Mucosa of gallbladder (tissue), 1 donor: ENCODE results near the gene KCNA1. TPM values are rescaled to one million over a fixed set of nuclear protein-coding genes. Genes with fewer than 3 reads are reported as not detected.

Experiments used
- DNase-seq: peaks from one replicate; pipeline ENCODE4 v3.0.0-alpha.2; 2020; ENCODE audit warnings: low spot score
- total RNA-seq: library from RNA; stranded (reverse); gene quantifications from one replicate; pipeline ENCODE4 v1.2.1, GENCODE V29; 2021
- donor health status: DM: no; HTN: no; CAD: no.

The KCNA1 gene
- total RNA-seq, 1 donor from 2014 or later: 0.03 TPM

DNA sequence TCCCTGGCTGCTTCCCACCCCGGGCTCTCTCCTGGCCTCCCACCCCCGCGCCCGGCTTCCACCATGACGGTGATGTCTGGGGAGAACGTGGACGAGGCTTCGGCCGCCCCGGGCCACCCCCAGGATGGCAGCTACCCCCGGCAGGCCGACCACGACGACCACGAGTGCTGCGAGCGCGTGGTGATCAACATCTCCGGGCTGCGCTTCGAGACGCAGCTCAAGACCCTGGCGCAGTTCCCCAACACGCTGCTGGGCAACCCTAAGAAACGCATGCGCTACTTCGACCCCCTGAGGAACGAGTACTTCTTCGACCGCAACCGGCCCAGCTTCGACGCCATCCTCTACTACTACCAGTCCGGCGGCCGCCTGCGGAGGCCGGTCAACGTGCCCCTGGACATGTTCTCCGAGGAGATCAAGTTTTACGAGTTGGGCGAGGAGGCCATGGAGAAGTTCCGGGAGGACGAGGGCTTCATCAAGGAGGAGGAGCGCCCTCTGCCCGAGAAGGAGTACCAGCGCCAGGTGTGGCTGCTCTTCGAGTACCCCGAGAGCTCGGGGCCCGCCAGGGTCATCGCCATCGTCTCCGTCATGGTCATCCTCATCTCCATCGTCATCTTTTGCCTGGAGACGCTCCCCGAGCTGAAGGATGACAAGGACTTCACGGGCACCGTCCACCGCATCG, 1.8 kb downstream of the KCNA1 start:
- DNase-seq: no peak

DNA sequence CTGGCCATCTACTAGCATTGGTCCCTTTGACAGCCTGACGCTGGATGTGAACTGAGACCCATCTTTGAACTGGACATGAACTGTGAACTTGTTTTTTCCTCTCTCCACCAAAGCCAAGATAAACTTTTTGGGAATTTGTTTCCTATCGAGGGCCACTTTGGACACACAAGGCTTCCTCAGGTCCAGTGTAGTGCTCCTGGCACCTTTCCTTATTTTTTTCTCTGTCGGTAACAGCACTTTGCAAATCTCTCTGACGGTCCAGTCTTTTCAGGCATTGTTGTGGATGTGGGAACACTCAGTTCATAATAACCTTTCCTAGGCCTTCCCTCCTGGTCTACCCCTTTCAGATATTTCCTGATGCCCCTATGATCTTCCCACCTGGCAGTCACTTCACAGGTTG, 5.0 kb downstream of the KCNA1 start:
- DNase-seq: no peak

DNA sequence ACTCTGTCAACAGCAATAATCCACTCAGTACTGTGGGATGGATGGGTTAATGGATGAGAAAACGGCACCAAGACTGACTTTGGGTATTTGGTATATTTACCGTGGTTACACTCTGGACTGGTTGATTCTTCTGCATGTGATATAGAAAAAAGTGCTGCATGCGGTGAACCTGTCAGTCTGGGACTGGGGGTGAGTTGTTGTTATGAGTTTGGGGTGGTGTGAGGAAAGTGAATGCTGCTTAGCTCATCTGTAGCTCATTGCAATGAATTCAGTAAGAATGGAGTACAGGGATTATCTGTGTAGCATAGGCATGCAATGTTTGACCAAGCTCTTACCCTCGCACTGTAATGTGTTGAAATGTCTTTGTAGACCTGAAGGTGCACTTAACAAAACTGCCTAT, 6.0 kb downstream of the KCNA1 start:
- DNase-seq: no peak

DNA sequence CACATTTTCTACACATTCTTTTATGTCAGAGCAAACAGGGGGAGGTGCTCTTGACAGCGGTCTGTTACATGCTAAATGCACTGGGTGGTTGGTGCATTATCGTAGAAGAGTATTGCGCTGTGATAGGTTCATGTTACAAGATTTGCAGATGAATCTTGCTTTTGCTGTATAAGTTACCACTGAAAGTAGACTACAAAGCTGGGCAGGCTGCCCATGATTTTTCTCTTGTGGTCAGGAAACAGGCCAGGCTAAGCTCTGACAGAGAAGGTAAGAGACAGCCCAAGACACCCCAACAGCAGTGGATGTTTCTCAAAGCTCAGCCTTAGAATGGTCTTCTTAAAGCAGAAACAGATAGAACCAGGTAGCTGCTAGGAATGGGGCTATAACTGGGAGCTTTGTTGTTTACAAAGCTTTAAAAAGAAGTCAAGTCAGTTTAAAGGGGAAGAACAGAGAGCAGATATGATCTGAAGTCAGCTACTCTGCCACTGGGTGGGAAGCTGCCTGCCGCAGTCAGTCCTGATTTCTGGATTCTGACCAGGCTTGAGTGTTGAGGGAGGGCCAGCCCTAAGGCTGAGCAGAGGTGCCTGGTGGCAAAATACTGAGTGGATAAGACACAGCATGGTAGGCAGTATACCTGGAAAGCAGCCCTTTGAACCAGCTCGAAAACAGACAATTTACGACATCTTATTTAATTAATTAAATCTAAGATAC, 9.4 kb downstream of the KCNA1 start:
- no peak for DNase-seq

DNA sequence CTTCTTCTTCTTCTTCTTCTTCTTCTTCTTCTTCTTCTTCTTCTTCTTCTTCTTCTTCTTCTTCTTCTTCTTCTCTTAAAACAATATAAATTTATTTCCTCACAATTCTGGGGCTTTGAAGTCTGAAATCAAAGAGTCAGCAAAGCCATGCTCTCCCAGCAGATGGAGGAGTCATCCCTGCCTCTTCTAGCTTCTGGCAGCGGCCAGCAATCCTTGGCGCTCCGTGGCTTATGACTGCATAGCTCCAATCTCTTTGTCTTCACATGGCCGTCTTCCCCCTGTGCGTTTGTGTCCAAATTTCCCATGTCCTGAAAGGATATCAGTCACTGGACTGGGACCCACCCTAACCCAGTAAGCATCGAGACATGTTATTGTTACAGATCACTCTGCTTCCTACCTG, 22.9 kb downstream of the KCNA1 start:
- DNase-seq: no peak

DNA sequence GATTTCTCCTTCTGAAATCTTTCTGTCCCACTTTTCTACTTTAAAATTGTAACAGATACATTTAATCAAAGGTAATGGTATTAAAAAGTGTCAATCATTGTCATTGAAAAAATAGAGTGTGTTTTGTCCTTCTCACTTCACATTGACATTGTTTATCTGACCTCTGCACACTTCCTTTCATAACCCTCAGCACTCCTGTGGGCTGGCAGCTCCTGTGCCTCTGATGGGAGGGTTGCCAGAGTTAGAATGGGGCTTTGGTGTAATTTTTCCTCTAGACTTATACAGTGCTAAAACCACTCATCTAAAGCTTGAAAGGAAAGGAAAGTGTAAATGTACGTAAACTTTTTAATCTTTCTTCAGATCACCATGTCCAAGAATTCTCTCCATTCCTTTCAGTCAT, 23.7 kb downstream of the KCNA1 start:
- DNase-seq: no peak

DNA sequence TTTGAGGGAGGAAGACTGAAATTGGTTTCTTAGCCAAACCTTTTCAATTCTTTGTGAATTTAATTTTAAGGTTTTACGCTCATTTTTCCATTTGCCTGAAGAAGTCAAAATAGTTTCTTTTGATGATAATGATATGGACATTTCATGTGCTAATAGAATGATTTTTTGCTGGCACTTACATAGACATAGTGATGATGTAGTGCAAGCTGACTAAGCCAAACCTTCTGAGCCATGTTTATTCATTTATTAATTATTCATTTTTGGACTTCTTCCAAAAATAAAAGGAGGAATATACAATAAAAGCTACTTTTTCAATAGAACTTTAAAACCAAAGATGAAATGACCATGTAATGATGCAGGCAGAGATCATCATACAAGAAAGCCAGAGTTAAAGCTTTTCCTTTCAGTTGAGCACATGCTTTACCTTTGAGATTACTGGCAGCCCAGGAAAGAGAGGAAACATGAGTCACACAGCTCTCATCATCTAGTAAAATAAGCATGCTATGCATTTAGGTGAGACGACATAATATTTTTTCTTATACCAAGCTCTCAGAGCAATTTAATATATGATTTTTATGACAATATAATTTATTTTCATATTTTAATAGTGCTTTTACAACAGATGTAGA, 24.8 kb downstream of the KCNA1 start:
- DNase-seq: no peak

DNA sequence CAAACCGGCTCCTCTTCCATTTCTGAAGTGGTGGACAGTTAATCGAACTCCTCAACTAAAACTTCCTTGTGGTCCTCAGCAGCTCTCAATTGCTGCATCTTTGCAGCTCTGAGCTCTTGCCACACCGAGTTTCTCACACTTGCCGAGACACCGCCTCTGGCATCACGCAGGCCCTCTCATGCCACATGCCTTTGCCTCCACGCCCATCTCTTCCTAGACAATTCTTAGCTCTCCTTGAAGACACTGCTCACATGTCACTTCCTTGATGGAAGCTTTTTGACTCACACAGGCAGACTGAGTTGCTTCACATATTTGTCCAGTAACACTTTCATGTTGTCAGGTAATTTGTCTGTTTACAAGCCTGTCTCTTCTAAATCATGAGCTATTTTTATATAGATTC, 29.2 kb downstream of the KCNA1 start:
- DNase-seq: no peak

DNA sequence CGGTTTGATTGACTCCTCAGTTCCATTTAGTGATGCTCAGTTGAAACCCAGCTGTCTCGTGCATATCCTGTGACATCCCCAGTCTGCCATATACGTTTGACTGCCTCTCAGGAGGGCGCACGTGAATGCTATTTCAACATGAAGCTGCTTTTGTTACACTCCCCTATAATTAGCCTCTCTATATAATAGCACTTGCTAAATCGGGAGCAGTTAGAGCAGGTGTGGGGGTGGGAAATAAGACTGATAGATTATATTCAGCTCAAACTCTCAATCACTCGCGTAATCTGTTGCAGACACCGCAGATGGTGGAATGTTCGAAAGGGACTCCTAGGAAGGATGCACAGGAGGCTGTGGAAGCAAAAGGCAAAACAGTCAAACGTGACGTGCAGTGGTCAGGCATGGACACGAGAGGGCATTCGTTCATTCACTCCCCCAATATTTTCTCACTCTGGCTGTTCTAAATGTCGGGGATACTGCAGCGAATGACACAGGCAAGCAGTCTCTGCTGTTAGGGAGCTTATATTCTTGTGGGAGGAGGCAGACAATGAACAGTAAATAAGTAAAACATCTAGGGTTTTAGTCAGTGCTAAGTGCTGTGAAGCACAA, 29.8 kb downstream of the KCNA1 start:
- DNase-seq: no peak

DNA sequence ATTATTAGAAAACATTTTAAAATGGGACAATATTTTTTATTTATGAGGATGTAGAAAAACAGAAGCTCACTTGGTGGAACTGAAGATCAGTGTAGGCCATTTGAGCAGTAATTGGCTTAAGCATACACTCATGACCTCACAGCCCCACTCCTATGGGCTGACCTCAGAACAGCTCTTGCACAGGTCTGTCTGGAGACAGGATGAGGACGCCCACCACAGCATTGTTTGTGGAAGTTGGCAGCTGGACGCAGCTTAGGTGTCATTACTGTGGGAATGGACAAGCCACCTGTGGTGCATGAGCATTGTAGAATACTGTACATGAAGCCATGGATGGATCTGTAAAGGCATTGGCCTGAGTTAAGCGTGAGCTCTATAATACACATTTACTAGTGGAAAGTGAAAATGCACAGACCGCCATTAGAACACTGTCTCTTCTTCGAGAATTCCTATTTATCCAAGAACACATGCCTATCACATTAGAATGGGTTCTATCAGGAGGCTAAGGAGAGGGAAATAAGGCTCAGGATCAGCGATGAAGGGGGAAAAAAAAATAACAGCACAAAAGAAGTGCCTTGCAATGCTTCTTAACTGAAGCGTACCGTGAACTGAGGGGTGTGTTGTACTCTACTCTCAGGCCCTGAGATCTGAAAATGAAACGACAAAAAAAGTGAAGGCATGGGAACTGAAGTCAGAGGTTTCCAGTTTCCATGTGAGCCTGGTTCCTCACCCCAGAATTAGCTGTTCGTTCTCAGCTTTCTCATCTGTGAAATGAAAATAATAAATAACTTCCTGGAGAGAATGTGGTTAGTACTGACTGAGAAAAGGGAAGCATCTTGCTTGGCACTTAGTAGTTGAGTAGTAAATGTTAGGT, 33.6 kb downstream of the KCNA1 start:
- DNase-seq: no peak

DNA sequence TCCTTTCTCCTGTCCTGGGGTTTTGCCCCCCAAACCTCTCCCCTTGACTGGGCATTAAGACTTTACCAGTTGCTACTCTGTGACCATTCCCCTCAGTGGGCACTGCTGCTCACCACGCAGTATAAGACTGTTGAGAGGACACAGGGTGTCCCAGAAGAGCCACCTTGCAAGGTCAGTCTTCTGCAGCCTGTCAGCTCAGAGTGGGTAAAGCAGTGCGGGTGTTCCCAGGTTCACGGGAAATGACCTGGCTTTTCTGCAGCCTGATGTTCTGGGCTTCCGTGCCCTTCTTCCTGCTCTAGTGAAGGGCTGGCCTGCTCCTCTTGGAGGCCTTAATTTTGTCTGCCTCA, 34.2 kb downstream of the KCNA1 start:
- DNase-seq: no peak

DNA sequence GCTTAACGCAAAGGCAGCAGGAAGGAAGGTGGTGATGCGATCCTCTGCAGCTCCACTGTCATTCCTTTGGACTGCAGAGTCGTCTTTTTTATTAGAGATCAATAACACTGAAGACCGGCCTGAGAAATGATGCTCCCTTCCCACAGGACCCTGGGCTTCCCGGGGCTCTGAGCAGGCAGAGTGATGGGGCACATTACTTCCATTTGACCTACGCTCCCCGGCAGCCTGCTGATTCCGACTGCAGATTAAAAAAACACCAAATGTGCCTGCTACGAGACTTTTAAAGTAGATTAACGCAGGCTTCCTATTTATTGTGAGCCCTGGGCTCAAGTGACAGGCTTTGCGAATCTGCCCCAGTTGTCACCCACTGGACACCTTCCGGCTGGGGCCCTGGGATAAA, 37.5 kb downstream of the KCNA1 start:
- DNase-seq: no peak

DNA sequence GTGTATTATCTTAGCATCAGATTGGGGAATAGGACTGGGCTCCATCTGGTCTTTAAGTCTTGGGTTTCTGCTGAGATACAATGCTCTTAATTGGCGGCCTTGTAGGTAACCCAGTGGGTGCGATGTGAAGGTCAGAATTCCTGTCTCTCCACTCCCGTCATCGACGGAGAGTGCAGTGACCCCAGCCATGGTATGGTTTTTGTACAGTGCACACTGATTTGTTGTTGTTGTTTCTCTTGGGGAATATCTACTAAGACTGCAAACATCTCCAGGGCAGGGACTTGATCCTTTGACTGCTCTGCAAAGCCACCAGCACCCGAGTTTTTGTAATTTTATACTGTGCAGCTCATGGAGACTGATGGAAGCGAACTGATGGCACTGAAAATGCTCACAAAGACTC, 41.4 kb downstream of the KCNA1 start:
- DNase-seq: no peak

DNA sequence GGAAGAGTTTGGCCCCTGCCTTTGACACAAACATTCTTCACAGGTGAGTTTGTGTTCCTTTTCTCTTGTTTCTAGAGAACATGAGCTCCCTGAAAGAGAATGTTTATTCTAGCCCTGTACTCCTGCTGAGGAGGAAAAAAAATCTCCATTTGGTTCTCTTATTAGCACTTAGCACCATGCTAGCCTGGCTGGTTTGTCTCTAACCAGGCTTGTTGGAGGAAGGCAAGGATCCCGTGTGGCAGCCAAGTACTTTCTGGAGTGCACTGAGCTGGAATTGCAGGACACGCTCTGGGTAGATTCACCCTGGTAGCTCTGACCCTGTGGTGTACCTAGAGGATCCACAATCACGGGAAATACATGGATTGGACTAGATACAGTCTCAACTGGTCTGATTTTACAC, 41.9 kb downstream of the KCNA1 start:
- DNase-seq: no peak

DNA sequence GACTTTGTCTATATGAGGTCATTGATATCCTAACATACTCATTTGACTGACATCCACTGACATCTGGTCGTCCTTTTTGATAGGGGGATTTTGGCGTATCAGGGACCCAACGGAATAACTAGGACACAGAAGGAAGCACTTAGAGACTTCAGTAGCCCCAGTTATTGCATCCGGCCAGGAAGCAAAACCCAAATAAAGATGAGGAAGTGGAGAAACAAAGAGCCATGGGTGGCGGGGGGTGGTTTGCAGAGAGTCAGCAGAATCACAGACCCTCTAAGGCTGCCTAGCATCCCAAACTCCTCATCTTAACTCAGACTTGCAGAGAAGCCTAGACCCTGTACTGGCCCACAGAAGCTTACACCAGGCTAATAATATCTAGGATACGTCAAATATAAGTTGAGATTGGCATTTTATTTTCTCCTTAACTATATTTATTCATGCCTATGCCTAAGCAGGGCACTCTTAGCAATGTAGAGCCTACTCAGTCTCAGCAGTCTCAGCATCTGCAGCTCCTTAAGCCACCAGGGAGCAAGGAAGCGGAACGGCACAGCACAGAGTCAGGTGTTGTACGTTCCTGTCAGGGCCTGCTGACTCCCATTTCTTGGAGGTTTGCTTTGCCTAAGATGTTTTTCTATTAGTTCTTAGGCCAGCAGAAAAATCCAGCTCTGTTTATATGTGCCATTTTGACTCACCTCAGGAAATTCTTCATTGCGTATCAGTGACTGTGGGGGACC, 45.1 kb downstream of the KCNA1 start:
- no peak for DNase-seq

DNA sequence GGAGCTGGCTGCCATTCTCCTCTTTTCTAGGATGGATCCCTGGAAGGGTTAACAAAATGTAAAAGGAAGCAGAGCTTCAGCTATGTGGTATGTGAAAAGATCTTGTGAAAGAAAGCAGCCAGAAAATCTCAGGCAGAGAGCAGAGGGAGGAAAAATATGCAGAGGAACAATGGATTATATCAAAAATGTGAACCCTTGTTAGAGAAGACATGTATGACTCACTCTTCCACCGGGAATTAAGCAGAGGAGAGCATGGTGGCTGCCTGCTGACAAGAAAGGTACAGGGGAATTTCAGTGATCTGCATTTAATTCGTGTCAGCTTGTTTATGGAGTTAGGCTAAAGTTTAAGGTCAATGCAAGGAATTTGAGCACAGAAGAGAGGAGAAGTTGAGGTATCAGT, 46.3 kb downstream of the KCNA1 start:
- no peak for DNase-seq

DNA sequence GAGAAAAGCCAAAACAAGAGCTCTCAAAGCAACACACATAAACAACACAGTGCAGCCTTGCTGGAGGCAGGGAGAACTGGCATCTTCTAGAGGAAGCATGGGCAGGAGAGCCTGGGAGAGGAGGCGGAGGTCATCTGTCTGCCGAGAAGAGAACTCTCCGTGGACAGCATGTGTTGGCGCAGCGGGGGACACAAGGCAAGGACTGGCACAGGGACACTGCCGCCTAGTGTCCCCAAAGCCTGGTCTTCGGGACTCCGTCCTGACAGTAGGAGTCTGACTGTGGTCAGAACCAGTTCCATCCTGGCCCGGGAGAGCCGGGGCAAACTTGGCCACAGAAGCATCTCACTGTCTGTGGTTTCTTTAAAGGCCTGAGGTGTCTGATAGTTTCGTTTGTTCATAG, 47.3 kb downstream of the KCNA1 start:
- no peak for DNase-seq

DNA sequence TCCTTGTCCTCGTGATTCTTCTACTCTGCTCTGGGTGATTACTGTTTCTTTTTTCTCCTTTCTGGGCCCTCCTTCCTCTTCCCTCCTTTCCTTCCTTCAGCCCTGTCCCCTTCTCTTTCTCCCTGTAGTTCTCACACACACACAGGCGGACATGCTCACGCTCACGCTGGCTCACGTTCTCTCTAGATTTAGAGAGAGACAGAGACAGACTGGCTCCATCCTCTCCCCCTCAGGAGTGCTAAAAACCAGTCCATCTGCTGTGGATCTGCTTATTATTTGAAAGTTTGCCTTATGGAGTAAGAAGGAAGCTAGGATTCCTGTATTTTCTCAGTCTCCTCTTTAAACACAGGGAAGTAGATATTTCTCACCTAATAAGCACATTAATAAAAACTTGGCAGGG, 48.1 kb downstream of the KCNA1 start:
- no peak for DNase-seq

DNA sequence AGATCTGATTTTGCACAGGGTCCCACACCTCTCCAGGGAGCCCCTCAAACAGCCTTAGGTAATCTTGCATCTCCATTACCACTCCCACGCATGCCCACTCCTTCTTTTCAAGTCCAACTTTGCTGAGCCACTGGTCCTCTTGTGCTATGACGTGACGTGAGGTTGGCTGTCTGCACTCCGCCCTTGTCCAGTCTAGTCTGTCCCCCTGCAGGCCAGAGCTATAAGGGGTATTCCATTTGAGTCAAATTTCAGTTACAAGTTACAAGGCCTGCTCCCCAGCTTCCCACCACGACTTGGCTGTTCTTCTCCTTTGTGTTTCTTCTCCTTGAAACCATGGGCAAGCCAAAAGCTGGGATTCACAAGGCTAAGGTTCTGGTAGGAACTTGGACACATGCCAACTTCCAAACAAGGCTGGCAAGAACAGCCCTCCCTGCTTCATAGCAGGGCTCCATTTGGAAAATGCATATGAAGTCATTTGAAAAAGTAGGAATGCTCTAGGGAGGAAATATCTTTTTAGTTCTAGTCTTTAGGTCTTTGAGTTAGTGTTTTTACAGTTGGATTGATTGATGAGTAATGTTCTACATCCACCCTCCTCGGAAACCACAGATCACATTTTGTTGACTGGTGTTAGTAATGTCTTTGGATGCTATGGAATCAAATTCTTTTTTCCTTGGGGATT, 49.1 kb downstream of the KCNA1 start:
- no peak for DNase-seq

DNA sequence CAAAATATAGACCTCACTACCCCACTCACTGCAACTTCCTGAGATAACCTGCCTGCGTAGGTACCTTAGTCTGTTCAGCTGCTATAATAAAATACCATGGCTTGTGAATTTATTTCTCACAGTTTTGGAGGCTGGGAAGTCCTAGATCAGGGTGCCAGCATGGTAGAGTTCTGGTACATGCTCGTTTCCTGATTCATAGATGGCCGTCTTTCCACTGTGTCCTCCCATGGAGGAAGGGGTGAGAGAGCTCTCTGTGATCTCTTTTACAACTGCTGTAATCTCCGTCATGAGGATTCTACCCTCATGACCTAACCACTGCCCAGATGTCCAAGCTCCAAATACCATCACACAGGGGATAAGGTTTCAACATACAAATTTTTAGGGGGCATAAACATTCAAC, 49.7 kb downstream of the KCNA1 start:
- DNase-seq: no peak

DNA sequence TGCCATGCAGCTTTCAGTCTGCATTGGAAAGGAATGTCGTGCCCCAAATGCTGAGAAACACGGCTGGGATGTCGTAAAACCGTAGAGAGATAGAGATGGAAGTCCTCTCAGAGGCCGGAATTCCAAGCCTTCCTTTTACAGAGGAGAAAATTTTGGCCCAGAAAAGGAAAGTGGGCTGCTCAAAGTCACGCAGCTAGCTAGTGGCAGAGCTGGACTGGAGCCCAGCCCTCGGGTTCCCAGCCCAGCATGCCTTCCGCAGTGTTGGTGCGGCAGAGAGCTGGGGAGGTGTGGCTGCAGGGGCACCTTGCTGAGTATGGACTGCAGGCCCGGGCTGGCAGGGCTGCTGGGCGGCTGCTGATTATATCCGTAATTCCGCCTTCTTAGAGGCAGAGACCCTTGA, 50.3 kb downstream of the KCNA1 start:
- DNase-seq: peak; percentile 11
